BE2C (cell line): ENCODE data around the gene MTHFR.

Experiments
- DNase-seq: peaks from one replicate; pipeline ENCODE4 v3.0.0-alpha.2; 2020
- H3K27me3 ChIP-seq: fragments of 250-450 bp; sonication (Bioruptor Pico); 2 replicates; pipeline ENCODE4 v1.5.1; 2020; ENCODE audit warnings: mild to moderate bottlenecking
- H3K36me3 ChIP-seq: fragments of 250-450 bp; sonication (Bioruptor Pico); 2 replicates; pipeline ENCODE4 v1.5.1; 2020; ENCODE audit warnings: mild to moderate bottlenecking
- H3K4me1 ChIP-seq: fragments of 250-450 bp; sonication (Bioruptor Pico); 2 replicates; pipeline ENCODE4 v1.5.1; 2020
- H3K4me3 ChIP-seq: 2 replicates; pipeline ENCODE4 v1.5.1; 2011; ENCODE audit warnings: low read depth, low read length
- H3K9me3 ChIP-seq: fragments of 250-450 bp; sonication (Bioruptor Pico); 2 replicates; pipeline ENCODE4 v1.5.1; 2020
- CTCF ChIP-seq: IDR thresholded peaks from 2 replicates; pipeline ENCODE4 v1.5.1; 2012; ENCODE audit warnings: mild to moderate bottlenecking, low read depth, low read length

MTHFR gene

DNA sequence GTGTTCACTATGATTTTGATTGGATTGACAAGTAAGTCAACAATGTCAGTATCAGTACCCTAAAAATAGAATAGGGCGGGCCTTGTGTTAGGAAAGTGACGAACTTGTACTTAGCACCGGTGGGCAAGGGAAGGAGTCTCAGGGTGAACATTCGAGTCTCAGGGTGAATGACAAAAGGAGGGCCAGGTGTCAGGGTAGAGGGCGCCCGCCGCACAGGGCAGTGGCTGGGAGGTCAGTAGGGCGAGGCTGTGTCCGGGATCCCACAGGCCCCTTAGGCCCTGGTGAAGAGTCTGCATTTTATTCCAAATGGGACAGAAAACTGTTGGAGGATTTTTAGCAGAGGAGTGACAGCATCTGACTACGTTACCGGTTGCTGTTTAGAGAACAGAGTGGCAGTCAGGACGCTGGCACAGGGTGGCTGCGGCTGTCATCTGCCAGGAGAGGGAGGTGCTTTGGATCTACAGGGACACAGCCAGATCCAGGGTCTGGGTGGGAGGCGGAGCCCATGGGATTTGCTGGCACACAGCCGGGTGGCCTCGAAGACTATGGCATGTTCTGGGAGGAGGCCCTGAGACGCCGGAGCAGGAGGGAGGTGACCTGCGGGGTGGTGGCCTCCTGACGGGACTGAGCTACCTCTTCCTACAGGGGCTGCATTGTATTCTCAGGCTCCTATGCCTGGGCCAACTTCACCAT lies 58.8 kb downstream of the MTHFR start:
- H3K27me3 ChIP-seq = no peaks in the 10 kb centered on the region
- H3K9me3 ChIP-seq = no peaks in the 10 kb centered on the region
- H3K4me1 ChIP-seq = no peaks in the 10 kb centered on the region
- DNase-seq = no peak
- TF ChIP-seq CTCF = no peak
- H3K4me3 ChIP-seq = no peak overlapping the region
- no peaks in the 10 kb centered on the region for H3K36me3 ChIP-seq

DNA sequence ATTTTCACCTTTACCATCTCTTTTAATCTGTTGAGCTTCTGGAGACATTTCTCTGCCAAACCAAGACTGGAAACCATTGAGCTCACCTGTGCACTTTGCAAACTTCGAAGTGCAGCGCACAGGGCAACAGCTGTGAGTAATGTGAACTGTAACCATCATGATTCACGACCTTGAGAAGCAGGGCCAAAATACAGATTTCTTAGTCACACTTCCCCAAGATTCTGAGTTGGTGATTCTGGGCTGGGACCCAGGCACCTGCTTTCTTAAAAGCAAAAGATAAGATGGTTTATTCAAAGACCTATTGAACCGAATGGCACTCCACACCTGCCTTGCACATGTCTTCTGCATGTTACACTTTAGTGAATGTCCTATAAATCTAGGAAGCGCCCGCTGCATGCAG lies 59.7 kb downstream of the MTHFR start:
- Histone ChIP-seq H3K4me3 (no peak overlapping the region), H3K4me1 (no peaks in the 10 kb centered on the region), H3K36me3 (no peaks in the 10 kb centered on the region), H3K27me3 (no peaks in the 10 kb centered on the region), H3K9me3 (no peaks in the 10 kb centered on the region)
- TF ChIP-seq CTCF = no peak
- DNase-seq = no peak

- no peak for TF ChIP-seq CTCF
- DNase-seq = no peak
- Histone ChIP-seq H3K27me3 (no peaks in the 10 kb centered on the region), H3K36me3 (no peaks in the 10 kb centered on the region), H3K9me3 (no peaks in the 10 kb centered on the region), H3K4me1 (no peaks in the 10 kb centered on the region), H3K4me3 (no peak overlapping the region)
Observed at GRCh38 chr1:11744287-11744686, 61.5 kb downstream of the MTHFR start.

GRCh38 chr1:11741919-11742558 lies 63.7 kb downstream of the MTHFR start:
- Histone ChIP-seq H3K36me3 (no peaks in the 10 kb centered on the region), H3K27me3 (no peaks in the 10 kb centered on the region), H3K9me3 (no peaks in the 10 kb centered on the region), H3K4me1 (no peaks in the 10 kb centered on the region), H3K4me3 (no peak overlapping the region)
- no peak for TF ChIP-seq CTCF
- no peak for DNase-seq

GRCh38 chr1:11741482-11741881 lies 64.3 kb downstream of the MTHFR start:
- no peaks in the 10 kb centered on the region for H3K27me3 ChIP-seq
- DNase-seq = no peak
- H3K4me1 ChIP-seq = no peaks in the 10 kb centered on the region
- no peaks in the 10 kb centered on the region for H3K9me3 ChIP-seq
- H3K36me3 ChIP-seq = no peaks in the 10 kb centered on the region
- TF ChIP-seq CTCF = no peak
- H3K4me3 ChIP-seq = no peak overlapping the region
